Natural killer cell (primary cell): ENCODE data around the gene HTR2C. TPM values are rescaled to one million over a fixed set of nuclear protein-coding genes. Genes with fewer than 3 reads are reported as not detected.

Source experiments
- ATAC-seq, 3 donors: fragments of 150-1000 bp in 2 of 3; fragments of 200-7000 bp in 1 of 3; cut with Tn5 transposase; 1 replicate in 1 of 3; 2 replicates in 2 of 3; pipeline ENCODE4 v1.10.0; 2021; ENCODE audit warnings: mild to moderate bottlenecking in 2 of 3, moderate library complexity in 2 of 3
- DNase-seq, 2 donors: peaks; one replicate each; pipeline versions ENCODE4 v3.0.0 to v3.0.0-alpha.2; 2013 to 2021; ENCODE audit warnings: mixed read lengths in 1 of 2
- H3K27ac ChIP-seq: one replicate; pipeline ENCODE4 v1.5.1; 2013; ENCODE audit warnings: mild to moderate bottlenecking, low read length
- H3K27me3 ChIP-seq: one replicate; pipeline ENCODE4 v1.6.1; 2013; ENCODE audit warnings: low read length; ENCODE audit not compliant: control insufficient read depth, insufficient read depth
- H3K36me3 ChIP-seq: one replicate; pipeline ENCODE4 v1.6.1; 2013; ENCODE audit warnings: low read length; ENCODE audit not compliant: control insufficient read depth, insufficient read depth
- H3K4me1 ChIP-seq: one replicate; pipeline ENCODE4 v1.6.1; 2013; ENCODE audit warnings: low read length; ENCODE audit not compliant: control insufficient read depth, insufficient read depth
- H3K4me3 ChIP-seq: one replicate; pipeline ENCODE4 v1.5.1; 2013; ENCODE audit warnings: low read length
- H3K9me3 ChIP-seq: one replicate; pipeline ENCODE4 v1.6.1; 2013; ENCODE audit warnings: low read length; ENCODE audit not compliant: control insufficient read depth, insufficient read depth
- H3K27ac Mint-ChIP-seq, 2 donors: one replicate each; pipeline ENCODE4 v1.8.0; 2022; ENCODE audit warnings: mild to moderate bottlenecking in 2 of 2, mixed read lengths in 2 of 2, moderate library complexity in 1 of 2
- H3K27me3 Mint-ChIP-seq, 2 donors: one replicate each; pipeline ENCODE4 v1.8.0; 2022; ENCODE audit warnings: low read depth in 2 of 2, mixed read lengths in 2 of 2
- H3K36me3 Mint-ChIP-seq: one replicate; pipeline ENCODE4 v1.8.0; 2022; ENCODE audit warnings: mixed read lengths
- H3K4me1 Mint-ChIP-seq, 2 donors: one replicate each; pipeline ENCODE4 v1.8.0; 2022; ENCODE audit warnings: mixed read lengths in 2 of 2
- H3K4me3 Mint-ChIP-seq: one replicate; pipeline ENCODE4 v1.8.0; 2022; ENCODE audit warnings: mild to moderate bottlenecking, moderate library complexity, mixed read lengths
- H3K9me3 Mint-ChIP-seq, 2 donors: one replicate each; pipeline ENCODE4 v1.8.0; 2022; ENCODE audit warnings: mixed read lengths in 2 of 2
- CTCF ChIP-seq: fragments of 200-600 bp; IDR thresholded peaks from one replicate; pipeline ENCODE4 v1.8.0; 2022; ENCODE audit warnings: antibody characterized with exemption
- WGBS: methylation state at CpG from one replicate; pipeline ENCODE4 v1.1.7; 2013; ENCODE audit warnings: missing lambda C conversion rate; ENCODE audit not compliant: insufficient coverage; 5-methylcytosine and 5-hydroxymethylcytosine counted together
- intact Hi-C: fragments of 100-400 bp; cut with micrococcal nuclease; formaldehyde crosslinking; loops from one replicate; pipeline ENCODE4 v1.14.2; 2022
- total RNA-seq, 4 donors: library from RNA; stranded (reverse); fragments of 120-200 nt in 1 of 4; gene quantifications; one replicate each; pipeline versions ENCODE4 v1.2.3 to v1.2.4, GENCODE V29; 2013 to 2022

The HTR2C gene
- total RNA-seq, 3 donors from 2014 or later (not counting 1 experiment from before 2014, with no cell fraction given) = not detected

GRCh38 chrX:114952696-114953095 is 368.8 kb downstream of the HTR2C start:
- Histone ChIP-seq H3K36me3 (no peaks in the 10 kb centered on the region), H3K9me3 (peaks cover 4% of the 10 kb centered on the region), H3K4me1 (no peaks in the 10 kb centered on the region), H3K4me3 (no peak overlapping the region), H3K27ac (no peak overlapping the region), H3K27me3 (no peaks in the 10 kb centered on the region)
- WGBS = 100% methylated on average over 1 of the region's 2 CpGs
- TF ChIP-seq CTCF = no peak
- no peaks in the 10 kb centered on the region for H3K36me3 Mint-ChIP-seq
- ATAC-seq = no peak
- DNase-seq = no peak
- intact Hi-C loops = no loop called here
- peaks cover 0 to 4% of the 10 kb centered on the region in 2 donors for H3K9me3 Mint-ChIP-seq
- H3K4me1 Mint-ChIP-seq = no peaks in the 10 kb centered on the region
- no peak overlapping the region for H3K4me3 Mint-ChIP-seq
- H3K27ac Mint-ChIP-seq = no peak overlapping the region
- no peaks in the 10 kb centered on the region for H3K27me3 Mint-ChIP-seq
